ENCODE results near the gene FAM131A. TPM values are rescaled to one million over a fixed set of nuclear protein-coding genes. Genes with fewer than 3 reads are reported as not detected.

Gene FAM131A
- total and polyA plus RNA-seq, 10 of the 15 experiments (the other 5 are each of a cell fraction or from before 2014, with no cell fraction given), result 0.31 to 4.5 (median 1.5) TPM

DNA sequence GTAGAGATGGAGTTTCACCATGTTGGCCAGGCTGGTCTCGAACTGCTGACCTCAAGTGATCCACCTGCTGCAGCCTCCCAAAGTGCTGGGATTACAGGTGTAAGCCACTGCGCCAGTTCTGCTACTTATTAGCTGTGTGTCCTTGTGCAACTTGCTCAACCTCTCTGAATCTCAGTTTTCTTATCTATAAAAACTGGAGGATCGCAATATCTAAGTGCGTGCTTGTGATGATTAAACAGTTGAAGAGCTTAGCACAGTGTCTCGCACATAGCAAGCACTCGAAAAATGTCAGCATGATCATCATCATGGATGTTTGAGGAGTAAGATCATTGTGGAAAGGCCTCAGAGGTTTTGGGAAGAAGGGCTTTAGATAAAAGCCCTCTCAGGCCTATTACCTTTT, 13.2 kb downstream of the FAM131A start:
- TF ChIP-seq TCF3 (IDR thresholded peaks at IDR 0.05; ENCODE audit: borderline replicate concordance, insufficient read depth, low read depth, low read length) (no peak), BRCA1 (IDR thresholded peaks at IDR 0.05; ENCODE audit: low read depth, low read length) (no peak), KAT2A (conservative IDR thresholded peaks at IDR 0.05; ENCODE audit: control insufficient read depth, low read depth, low read length) (no peak), PKNOX1 (IDR thresholded peaks at IDR 0.05) (no peak), FOS (IDR thresholded peaks at IDR 0.05; ENCODE audit: borderline replicate concordance, extremely low read depth, insufficient read length) (no peak), CREM (IDR thresholded peaks at IDR 0.05; ENCODE audit: low read depth) (no peak), SIN3A (IDR thresholded peaks at IDR 0.05; ENCODE audit: low read depth, low read length) (no peak), ATF7 (IDR thresholded peaks at IDR 0.05; ENCODE audit: low read depth) (no peak), GATAD2B (conservative IDR thresholded peaks at IDR 0.05; ENCODE audit: low read depth) (no peak)
- TF ChIP-seq, protein P1, sequence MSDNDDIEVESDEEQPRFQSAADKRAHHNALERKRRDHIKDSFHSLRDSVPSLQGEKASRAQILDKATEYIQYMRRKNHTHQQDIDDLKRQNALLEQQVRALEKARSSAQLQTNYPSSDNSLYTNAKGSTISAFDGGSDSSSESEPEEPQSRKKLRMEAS (IDR thresholded peaks at IDR 0.05; ENCODE audit: low read depth, low read length), result no peak
- TF ChIP-seq, protein P2, sequence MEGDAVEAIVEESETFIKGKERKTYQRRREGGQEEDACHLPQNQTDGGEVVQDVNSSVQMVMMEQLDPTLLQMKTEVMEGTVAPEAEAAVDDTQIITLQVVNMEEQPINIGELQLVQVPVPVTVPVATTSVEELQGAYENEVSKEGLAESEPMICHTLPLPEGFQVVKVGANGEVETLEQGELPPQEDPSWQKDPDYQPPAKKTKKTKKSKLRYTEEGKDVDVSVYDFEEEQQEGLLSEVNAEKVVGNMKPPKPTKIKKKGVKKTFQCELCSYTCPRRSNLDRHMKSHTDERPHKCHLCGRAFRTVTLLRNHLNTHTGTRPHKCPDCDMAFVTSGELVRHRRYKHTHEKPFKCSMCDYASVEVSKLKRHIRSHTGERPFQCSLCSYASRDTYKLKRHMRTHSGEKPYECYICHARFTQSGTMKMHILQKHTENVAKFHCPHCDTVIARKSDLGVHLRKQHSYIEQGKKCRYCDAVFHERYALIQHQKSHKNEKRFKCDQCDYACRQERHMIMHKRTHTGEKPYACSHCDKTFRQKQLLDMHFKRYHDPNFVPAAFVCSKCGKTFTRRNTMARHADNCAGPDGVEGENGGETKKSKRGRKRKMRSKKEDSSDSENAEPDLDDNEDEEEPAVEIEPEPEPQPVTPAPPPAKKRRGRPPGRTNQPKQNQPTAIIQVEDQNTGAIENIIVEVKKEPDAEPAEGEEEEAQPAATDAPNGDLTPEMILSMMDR (IDR thresholded peaks at IDR 0.05 in 2 of 3, conservative IDR thresholded peaks at IDR 0.05 in 1 of 3; ENCODE audit: control insufficient read depth in 2 of 3, extremely low read depth in 1 of 3, insufficient read depth in 1 of 3, low read depth in 3 of 3, low read length in 3 of 3), result no peak
- ATAC-seq (no peak), DNase-seq (ENCODE audit: low read depth, low spot score) (no peak), FAIRE-seq (no peak)
- Histone ChIP-seq H3K4me3 (no peak overlapping the region), H3K4me2 (ENCODE audit: control insufficient read depth, insufficient read depth) (no peak overlapping the region), H2AFZ (ENCODE audit: control insufficient read depth, low read depth, low read length) (no peak overlapping the region), H3K9me3 (replicated peaks; ENCODE audit: control insufficient read depth, insufficient read depth, low read length) (no peaks in the 10 kb centered on the region), H3K27me3 (replicated peaks in 1 of 2; ENCODE audit: control insufficient read depth in 2 of 2, insufficient read depth in 2 of 2, low read length in 1 of 2) (no peaks in the 10 kb centered on the region), H3K4me1 (ENCODE audit: control insufficient read depth, insufficient read depth, low read length) (no peaks in the 10 kb centered on the region), H3K36me3 (ENCODE audit: control insufficient read depth in 2 of 2, insufficient read depth in 2 of 2, low read length in 1 of 2) (no peaks in the 10 kb centered on the region), H3K79me2 (ENCODE audit: control insufficient read depth, insufficient read depth, low read length) (no peaks in the 10 kb centered on the region), H3K9ac (ENCODE audit: control insufficient read depth, insufficient read depth, low read length) (no peak overlapping the region), H3K27ac (ENCODE audit: control insufficient read depth, insufficient read depth) (no peak overlapping the region), H4K20me1 (ENCODE audit: control insufficient read depth, insufficient read depth) (no peaks in the 10 kb centered on the region)
- BruUV-seq (replicated peaks), result no TSS peak
- POLR2A ChIA-PET, result no interaction called here
- CTCF ChIA-PET, result no interaction called here
- RAD21 ChIA-PET (ENCODE audit: unreplicated experiment), result interaction anchor here (0.6 kb wide), 1 partner anchor 11 kb away, joined by 3 read pairs; the partner anchor contains the start of genes CLCN2 and POLR2H
- 90% methylated on average over 6 of the region's 6 CpGs for WGBS (ENCODE audit: insufficient coverage, insufficient replicate concordance, low lambda C conversion rate, missing lambda C conversion rate)
- in situ Hi-C loops (cut with MboI), result no loop called here
- SMC1A ChIA-PET (ENCODE audit: uncharacterized antibody, unreplicated experiment), result no interaction called here
- intact Hi-C loops (cut with micrococcal nuclease; ENCODE audit: unreplicated experiment), result no loop called here
